Activated CD4-positive, alpha-beta T cell treated with anti-CD3 and anti-CD28 coated beads for 36 hours (primary cell): Measurements from ENCODE around the gene MAN1C1. TPM values are rescaled to one million over a fixed set of nuclear protein-coding genes. Genes with fewer than 3 reads are reported as not detected.

Experiments
- ATAC-seq: fragments of 200-7000 bp; cut with Tn5 transposase; one replicate; pipeline ENCODE4 v1.10.0; 2021; ENCODE audit warnings: mild to moderate bottlenecking, moderate library complexity
- CTCF ChIA-PET: fragments of 350-600 bp; sonication (Branson Sonifier 250); formaldehyde crosslinking; loops from one replicate; lab custom pipeline; 2021; ENCODE audit warnings: antibody characterized with exemption; lab: Charles Lee
- POLR2A ChIA-PET: fragments of 350-600 bp; sonication (Branson Sonifier 250); formaldehyde crosslinking; loops from one replicate; lab custom pipeline; 2021; ENCODE audit warnings: antibody characterized with exemption, inconsistent platforms; lab: Charles Lee
- DNase-seq: peaks from one replicate; pipeline ENCODE4 v3.0.0-alpha.2; 2020
- H3K27ac Mint-ChIP-seq: one replicate; pipeline ENCODE4 v1.8.0; 2021; ENCODE audit warnings: mixed read lengths
- H3K27me3 Mint-ChIP-seq: one replicate; pipeline ENCODE4 v1.8.0; 2021; ENCODE audit warnings: mixed read lengths
- H3K36me3 Mint-ChIP-seq: one replicate; pipeline ENCODE4 v1.8.0; 2021; ENCODE audit warnings: low read depth, mixed read lengths
- H3K4me1 Mint-ChIP-seq: one replicate; pipeline ENCODE4 v1.8.0; 2021; ENCODE audit warnings: mixed read lengths
- H3K4me3 Mint-ChIP-seq: one replicate; pipeline ENCODE4 v1.8.0; 2021; ENCODE audit warnings: mild to moderate bottlenecking, moderate library complexity, mixed read lengths
- H3K9me3 Mint-ChIP-seq: one replicate; pipeline ENCODE4 v1.8.0; 2021; ENCODE audit warnings: low read depth, mixed read lengths
- intact Hi-C, 2 experiments: fragments of 100-400 bp; cut with DNase I in 1 of 2; cut with micrococcal nuclease in 1 of 2; formaldehyde crosslinking; loops; one replicate each; pipeline versions ENCODE4 v1.14.2 to v1.15.1; 2022 to 2024; cut with DNase I, micrococcal nuclease
- total RNA-seq, 2 experiments: library from RNA; stranded (reverse); gene quantifications; one replicate each; pipeline ENCODE4 v1.2.3, GENCODE V29; 2021

The MAN1C1 gene
- total RNA-seq: 10 to 100 TPM in 1 of 2 experiments, 1 to 10 TPM in 1; 10.0 to 10.1 TPM

DNA sequence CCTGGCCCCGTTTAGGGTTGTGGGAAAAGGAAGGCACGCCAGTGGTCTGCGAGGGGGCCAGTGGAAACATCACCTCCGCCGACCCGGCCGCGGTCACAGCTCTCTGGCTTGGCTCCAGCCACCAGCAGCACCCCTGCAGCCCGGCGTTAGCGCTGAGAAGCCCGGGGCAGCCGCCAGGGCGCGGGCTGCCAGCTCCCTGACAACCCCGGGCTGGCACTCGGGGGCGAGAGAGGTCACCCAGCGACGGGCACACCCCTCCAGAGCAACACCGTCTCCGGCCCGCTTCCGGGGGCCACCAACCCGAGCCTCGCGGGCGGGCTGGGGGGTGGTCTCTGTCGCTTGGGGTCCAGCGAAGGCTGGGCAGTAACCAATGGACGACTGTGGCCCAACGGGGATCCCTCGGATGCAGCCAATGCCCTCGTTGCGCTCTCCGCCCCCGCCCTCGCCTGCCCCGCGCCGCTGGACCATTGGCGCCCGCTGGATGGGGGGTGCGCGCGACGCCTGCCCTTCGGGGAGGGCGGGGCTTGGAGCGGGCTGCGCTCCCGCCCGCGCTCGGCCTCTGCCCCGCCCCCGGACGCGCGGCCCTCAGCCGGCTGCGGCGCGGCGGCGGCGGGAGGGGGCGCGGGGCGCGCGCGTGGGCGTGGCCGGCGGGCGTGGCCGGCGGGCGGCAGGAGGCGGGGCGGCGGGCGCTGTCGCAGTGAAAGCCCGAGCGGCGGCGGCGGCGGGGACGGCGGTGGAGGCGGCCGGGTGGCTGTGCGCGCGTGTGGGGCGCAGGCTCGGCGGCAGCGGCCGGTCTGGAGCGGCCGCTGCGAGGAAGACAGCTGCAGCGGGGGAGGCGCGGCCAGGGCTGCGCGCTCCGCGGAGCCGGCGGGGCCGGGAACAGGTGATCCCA is at the start of gene MAN1C1:
Gene MAN1C1, plus strand, starts transcription at position 697 of the 892 bp plus-strand sequence. CDS start 1,007 bp downstream, outside the sequence.
- POLR2A ChIA-PET: no interaction called here
- H3K9me3 Mint-ChIP-seq: no peaks in the 10 kb centered on the region
- DNase-seq: peak; percentile 85
- H3K4me3 Mint-ChIP-seq: peak within 1 kb of the TSS; percentile 76
- peaks cover 51% of the 10 kb centered on the region for H3K4me1 Mint-ChIP-seq
- intact Hi-C loops: loop anchor here in 1 of 2 experiments (1.0 to 5.0 kb wide), 6 partner anchors 60 to 203 kb away; partner anchors contain the start of genes LDLRAP1, MACO1 and MTFR1L
- peak within 1 kb of the TSS; percentile 52 for H3K27ac Mint-ChIP-seq
- peak; percentile 60 for ATAC-seq
- H3K36me3 Mint-ChIP-seq: no peaks in the 10 kb centered on the region
- CTCF ChIA-PET: interaction anchor here (0.6 to 1.7 kb wide), 3 partner anchors 16 to 44 kb away, joined by 3 to 5 read pairs (median 5); no protein-coding TSS in a partner anchor
- peaks cover 11% of the 10 kb centered on the region for H3K27me3 Mint-ChIP-seq

DNA sequence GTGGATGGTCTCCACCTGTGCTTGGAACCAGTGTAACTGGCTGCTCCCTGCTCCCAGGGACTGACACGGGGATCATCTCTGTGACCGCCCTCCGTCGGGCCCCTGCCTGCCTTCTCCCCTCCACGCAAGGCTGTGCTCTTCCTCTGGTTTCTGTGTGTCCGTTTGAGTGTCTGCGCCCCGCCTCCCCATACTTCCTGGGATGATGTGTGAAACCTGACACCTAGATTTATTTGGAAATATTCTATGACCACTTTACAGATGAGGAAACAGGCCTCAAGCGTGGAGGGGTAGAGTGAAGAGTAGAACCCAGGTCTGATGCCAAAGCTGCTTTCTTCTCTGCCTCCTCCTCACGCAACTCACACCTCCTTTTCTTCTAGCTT is 48.9 kb upstream of the MAN1C1 start:
- peaks cover 6% of the 10 kb centered on the region for H3K36me3 Mint-ChIP-seq
- no peaks in the 10 kb centered on the region for H3K27me3 Mint-ChIP-seq
- peaks cover 82% of the 10 kb centered on the region for H3K4me1 Mint-ChIP-seq
- ChIA-PET CTCF (interaction anchor here (0.8 to 1.6 kb wide), 5 partner anchors 18 to 420 kb away, joined by 3 to 9 read pairs (median 4); no protein-coding TSS in a partner anchor), POLR2A (interaction anchor here (1.2 kb wide), 1 partner anchor 12 kb away, joined by 3 read pairs; no protein-coding TSS in a partner anchor)
- ATAC-seq (no peak), DNase-seq (no peak)
- H3K4me3 Mint-ChIP-seq: no peak overlapping the region
- intact Hi-C loops: no loop called here
- no peaks in the 10 kb centered on the region for H3K9me3 Mint-ChIP-seq
- H3K27ac Mint-ChIP-seq: peak overlapping the region; percentile 23

DNA sequence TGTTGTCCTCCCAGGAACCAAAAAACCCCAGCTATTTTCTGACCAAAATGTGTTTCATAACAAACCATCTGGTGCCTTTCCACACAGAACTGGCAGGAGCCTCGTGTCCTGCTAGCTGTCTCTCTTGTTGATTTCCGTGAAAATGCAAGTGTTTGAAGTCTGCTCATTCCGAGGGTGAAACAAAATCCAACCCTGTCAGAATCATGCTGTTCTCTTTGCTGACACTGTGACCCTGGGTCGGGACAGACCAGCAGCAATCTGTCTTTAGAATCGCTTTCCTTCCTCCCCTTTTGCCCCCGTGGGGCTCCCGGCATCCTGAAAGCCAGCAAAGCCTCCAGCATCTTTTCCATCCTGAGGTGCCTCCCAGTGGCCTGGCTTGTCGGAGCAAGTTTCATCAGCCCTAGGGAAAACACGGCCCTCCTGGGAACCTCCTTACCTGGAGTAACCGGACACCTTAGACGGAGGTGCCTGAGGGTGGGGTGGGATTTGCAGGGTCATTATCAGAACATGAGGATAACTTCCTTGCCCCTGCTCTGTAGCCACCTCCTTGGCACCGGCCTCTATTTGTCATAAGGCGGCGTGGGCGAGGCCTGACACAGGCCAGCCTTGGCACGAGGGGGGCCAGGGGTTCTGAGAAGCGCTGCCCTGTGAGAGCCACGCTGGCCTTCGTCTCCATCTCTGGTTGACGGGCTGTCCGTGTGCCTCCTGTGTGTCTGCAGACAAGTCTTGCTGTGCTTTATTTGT is 48.3 kb upstream of the MAN1C1 start:
- Mint-ChIP-seq H3K27ac (peak overlapping the region; percentile 23), H3K27me3 (no peaks in the 10 kb centered on the region), H3K4me1 (peaks cover 82% of the 10 kb centered on the region), H3K36me3 (peaks cover 6% of the 10 kb centered on the region), H3K4me3 (no peak overlapping the region), H3K9me3 (no peaks in the 10 kb centered on the region)
- ATAC-seq (no peak), DNase-seq (no peak)
- intact Hi-C loops: no loop called here
- CTCF ChIA-PET: interaction anchor here (1.1 to 1.6 kb wide), 3 partner anchors 18 to 70 kb away, joined by 3 to 9 read pairs (median 5); no protein-coding TSS in a partner anchor
- POLR2A ChIA-PET: interaction anchor here (0.6 kb wide), 1 partner anchor 423 kb away, joined by 4 read pairs; no protein-coding TSS in a partner anchor

DNA sequence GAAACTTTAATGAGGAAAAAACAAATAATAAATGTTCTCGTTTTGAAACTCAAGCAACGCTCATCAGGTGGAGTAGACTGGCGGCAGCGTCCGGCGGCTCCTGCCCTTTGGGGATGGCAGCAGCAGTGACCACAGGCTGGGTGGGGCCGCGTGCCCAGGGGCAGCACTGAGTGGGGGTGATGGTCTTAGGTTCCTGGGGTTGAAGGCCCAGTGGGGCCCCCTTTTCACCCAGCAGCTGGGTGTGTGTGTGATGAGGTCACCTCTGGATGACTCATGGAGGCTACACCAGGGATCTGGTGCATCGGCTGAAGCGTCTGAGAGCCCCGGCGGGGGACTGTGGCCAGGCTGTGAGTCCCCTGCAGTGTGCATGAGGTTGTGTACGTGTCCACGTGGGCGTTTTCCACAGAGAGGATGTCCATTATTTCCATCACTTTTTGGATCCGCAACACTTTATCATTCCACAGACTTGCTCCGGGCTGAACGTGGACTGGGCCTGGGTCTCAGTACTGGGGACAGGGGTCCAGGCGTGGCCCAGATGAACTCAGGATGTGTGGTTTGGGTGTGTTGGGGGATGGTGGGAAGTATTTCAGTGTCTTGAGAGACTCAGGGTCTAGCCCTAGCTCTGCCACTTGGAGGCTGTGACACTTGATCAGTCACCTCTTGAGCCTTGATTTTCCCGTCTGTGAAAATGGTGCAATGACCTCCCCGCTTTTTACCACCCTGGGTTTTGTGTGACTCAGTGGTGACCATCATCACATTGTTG is 47.6 kb upstream of the MAN1C1 start:
- intact Hi-C loops: no loop called here
- H3K27ac Mint-ChIP-seq: no peak overlapping the region
- no peaks in the 10 kb centered on the region for H3K27me3 Mint-ChIP-seq
- peak; percentile 21 for ATAC-seq
- peak; percentile 52 for DNase-seq
- POLR2A ChIA-PET: interaction anchor here (0.6 kb wide), 1 partner anchor 422 kb away, joined by 4 read pairs; no protein-coding TSS in a partner anchor
- no peak overlapping the region for H3K4me3 Mint-ChIP-seq
- H3K9me3 Mint-ChIP-seq: no peaks in the 10 kb centered on the region
- H3K36me3 Mint-ChIP-seq: peaks cover 6% of the 10 kb centered on the region
- peaks cover 76% of the 10 kb centered on the region for H3K4me1 Mint-ChIP-seq
- CTCF ChIA-PET: interaction anchor here (1.0 kb wide), 1 partner anchor 20 kb away, joined by 3 read pairs; no protein-coding TSS in a partner anchor

DNA sequence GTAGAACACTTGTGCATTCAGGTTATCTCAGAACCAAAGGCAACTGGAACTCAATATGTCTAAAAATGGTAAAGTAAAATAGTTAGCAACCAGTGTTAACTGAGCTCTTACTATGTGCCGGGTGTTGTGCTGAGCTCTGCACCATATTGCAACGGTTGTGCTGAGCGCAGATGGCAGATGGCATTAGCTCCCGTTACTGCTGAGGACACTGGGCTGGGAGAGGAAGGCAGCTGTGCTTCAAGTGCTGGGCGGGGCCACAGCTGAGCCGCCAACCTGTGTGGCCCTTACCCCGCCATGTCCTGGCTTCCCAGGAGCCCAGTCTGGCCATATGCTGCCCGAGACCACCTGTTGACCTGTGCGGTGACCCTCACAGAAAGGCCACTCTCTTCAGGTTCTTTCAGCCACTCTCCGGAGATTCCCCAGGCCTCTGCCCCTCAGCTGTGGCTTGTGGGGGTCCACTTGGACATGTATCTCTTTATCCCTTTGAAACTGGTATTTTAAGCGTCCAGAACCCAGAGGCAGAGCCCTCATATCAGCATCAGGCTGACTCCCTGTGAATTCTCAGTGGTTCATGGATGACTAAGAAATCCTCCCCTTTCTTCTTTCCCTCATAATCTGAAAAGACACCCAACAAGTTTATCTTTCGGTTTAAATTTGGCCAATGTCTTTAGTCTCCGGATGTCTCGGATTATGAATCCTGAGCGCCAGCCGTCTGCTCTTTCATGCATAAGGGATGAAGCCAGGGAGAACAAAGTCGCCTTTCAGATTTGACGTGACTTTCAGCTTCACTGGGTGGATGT is 46.8 kb upstream of the MAN1C1 start:
- no peak overlapping the region for H3K4me3 Mint-ChIP-seq
- intact Hi-C loops: no loop called here
- ATAC-seq (no peak), DNase-seq (no peak)
- ChIA-PET CTCF (interaction anchor here (1.0 kb wide), 1 partner anchor 21 kb away, joined by 3 read pairs; no protein-coding TSS in a partner anchor), POLR2A (no interaction called here)
- peaks cover 6% of the 10 kb centered on the region for H3K36me3 Mint-ChIP-seq
- H3K27ac Mint-ChIP-seq: no peak overlapping the region
- H3K9me3 Mint-ChIP-seq: no peaks in the 10 kb centered on the region
- H3K4me1 Mint-ChIP-seq: peaks cover 68% of the 10 kb centered on the region
- H3K27me3 Mint-ChIP-seq: no peaks in the 10 kb centered on the region

DNA sequence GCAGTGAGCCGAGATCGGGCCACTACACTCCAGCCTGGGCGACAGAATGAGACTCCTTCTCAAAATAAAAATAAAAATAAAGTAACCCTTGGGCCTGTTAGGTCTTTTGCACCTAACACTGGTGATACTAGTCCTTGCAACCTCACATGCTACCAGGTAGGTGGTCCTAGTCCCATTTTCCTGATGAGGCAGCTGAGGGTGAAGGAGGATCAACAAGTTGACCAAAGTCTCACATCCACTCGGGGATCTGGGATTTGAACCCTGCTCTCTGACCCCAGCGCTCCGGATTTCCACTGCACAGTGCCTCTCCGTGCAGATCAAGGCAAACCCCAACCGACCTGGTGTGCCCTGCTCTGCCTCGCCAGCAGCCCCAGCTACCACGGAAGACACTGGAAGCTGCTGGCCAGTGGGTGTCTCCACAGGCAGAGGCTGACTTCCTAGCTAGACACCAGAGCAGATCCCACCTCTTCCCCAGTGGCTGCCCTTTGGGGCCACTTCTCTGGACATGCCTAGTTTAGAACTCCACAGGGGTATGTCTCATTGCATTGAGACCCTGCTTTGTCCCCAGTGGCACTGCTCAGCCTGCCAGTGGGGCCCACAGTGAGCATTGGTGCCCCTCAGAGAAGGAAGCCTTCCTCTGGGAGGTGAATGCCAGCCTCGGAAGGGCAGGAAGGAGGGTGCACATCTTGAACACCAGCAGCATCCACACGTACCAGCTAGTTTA is 45.6 kb upstream of the MAN1C1 start:
- Mint-ChIP-seq H3K36me3 (no peaks in the 10 kb centered on the region), H3K4me3 (no peak overlapping the region), H3K4me1 (peaks cover 56% of the 10 kb centered on the region), H3K27ac (no peak overlapping the region), H3K27me3 (no peaks in the 10 kb centered on the region), H3K9me3 (no peaks in the 10 kb centered on the region)
- ChIA-PET CTCF (interaction anchor here (2.4 kb wide), 1 partner anchor 20 kb away, joined by 8 read pairs; no protein-coding TSS in a partner anchor), POLR2A (no interaction called here)
- intact Hi-C loops: no loop called here
- ATAC-seq (no peak), DNase-seq (no peak)

DNA sequence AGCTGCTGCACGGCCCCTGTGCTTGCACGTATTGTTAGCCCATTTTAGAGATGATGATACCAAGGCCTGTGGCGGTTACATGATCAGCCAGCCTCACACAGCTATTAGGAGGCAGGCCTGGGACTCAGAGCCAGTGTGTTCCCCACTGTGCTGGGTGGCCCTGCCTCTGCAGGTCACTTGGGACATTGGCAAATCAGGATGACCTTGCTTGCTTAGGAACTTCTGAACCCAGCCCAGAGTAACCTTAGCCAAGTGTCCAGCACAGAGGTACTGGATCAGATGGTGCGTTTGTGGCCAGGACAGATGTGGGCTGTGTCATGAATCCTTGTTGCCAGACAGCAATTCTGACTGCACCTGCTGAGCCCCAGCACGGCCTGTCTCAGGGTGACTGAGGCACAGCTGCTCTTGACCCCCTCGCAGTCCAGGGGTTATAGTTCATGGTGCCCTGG is 45.0 kb upstream of the MAN1C1 start:
- H3K4me1 Mint-ChIP-seq: peaks cover 51% of the 10 kb centered on the region
- POLR2A ChIA-PET: interaction anchor here (1.2 kb wide), 1 partner anchor 14 kb away, joined by 3 read pairs; no protein-coding TSS in a partner anchor
- CTCF ChIA-PET: interaction anchor here (0.7 to 2.4 kb wide), 8 partner anchors 8 to 238 kb away, joined by 3 to 8 read pairs (median 7); no protein-coding TSS in a partner anchor
- no peak for DNase-seq
- intact Hi-C loops: no loop called here
- ATAC-seq: no peak
- H3K9me3 Mint-ChIP-seq: no peaks in the 10 kb centered on the region
- H3K4me3 Mint-ChIP-seq: no peak overlapping the region
- no peak overlapping the region for H3K27ac Mint-ChIP-seq
- H3K27me3 Mint-ChIP-seq: no peaks in the 10 kb centered on the region
- H3K36me3 Mint-ChIP-seq: no peaks in the 10 kb centered on the region

DNA sequence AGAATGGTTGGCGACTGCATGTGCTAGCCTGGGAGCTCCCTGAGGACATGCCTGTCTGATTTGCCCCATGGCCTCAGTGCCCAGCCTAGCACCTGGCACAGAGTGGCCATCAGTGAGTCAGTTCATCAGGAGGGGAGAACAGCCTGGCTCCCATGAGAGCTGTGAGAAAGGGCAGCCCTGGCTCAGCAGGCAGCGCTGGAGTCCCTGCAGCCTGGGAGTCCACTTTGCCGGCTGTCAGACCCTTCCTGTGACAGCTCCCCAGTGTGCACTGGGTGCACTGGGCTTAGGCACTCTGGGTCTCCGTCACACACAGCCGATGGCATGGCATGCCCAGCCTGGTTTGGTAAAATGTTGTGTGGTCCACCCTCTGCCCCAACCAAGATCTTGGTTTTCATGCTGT is 44.5 kb upstream of the MAN1C1 start:
- Mint-ChIP-seq H3K4me1 (peaks cover 45% of the 10 kb centered on the region), H3K4me3 (no peak overlapping the region), H3K9me3 (no peaks in the 10 kb centered on the region), H3K27me3 (no peaks in the 10 kb centered on the region), H3K27ac (no peak overlapping the region), H3K36me3 (no peaks in the 10 kb centered on the region)
- ATAC-seq (no peak), DNase-seq (no peak)
- ChIA-PET CTCF (interaction anchor here (0.7 to 3.0 kb wide), 22 partner anchors 7 to 725 kb away, joined by 3 to 10 read pairs (median 4); no protein-coding TSS in a partner anchor), POLR2A (interaction anchor here (1.2 kb wide), 1 partner anchor 13 kb away, joined by 3 read pairs; no protein-coding TSS in a partner anchor)
- intact Hi-C loops: no loop called here
